Trophoblast cell (in vitro differentiated cells and primary cell): Measurements from ENCODE around the gene KCNH2.

ENCODE experiments used
- DNase-seq, 2 donors: peaks; one replicate each; pipeline ENCODE4 v3.0.0-alpha.2; 2016
- H2AFZ ChIP-seq: 2 replicates; pipeline ENCODE4 v1.6.1; 2013; ENCODE audit warnings: low read length, moderate library complexity, mild to moderate bottlenecking; ENCODE audit not compliant: insufficient read depth, poor library complexity
- H2AK5ac ChIP-seq: 2 replicates; pipeline ENCODE4 v1.6.1; 2013; ENCODE audit warnings: mild to moderate bottlenecking, low read length
- H2BK120ac ChIP-seq: 2 replicates; pipeline ENCODE4 v1.6.1; 2013; ENCODE audit warnings: low read length, mild to moderate bottlenecking, moderate library complexity; ENCODE audit not compliant: insufficient read depth, poor library complexity
- H2BK12ac ChIP-seq: 2 replicates; pipeline ENCODE4 v1.6.1; 2013; ENCODE audit warnings: mild to moderate bottlenecking, low read length, moderate library complexity
- H2BK5ac ChIP-seq: 2 replicates; pipeline ENCODE4 v1.6.1; 2013; ENCODE audit warnings: low read length, low read depth, moderate library complexity, mild to moderate bottlenecking; ENCODE audit not compliant: poor library complexity
- H3K14ac ChIP-seq: 2 replicates; pipeline ENCODE4 v1.6.1; 2013; ENCODE audit warnings: mild to moderate bottlenecking, low read length
- H3K18ac ChIP-seq: 2 replicates; pipeline ENCODE4 v1.6.1; 2013; ENCODE audit warnings: mild to moderate bottlenecking, low read length
- H3K23ac ChIP-seq: 2 replicates; pipeline ENCODE4 v1.6.1; 2013; ENCODE audit warnings: low read length
- H3K27ac ChIP-seq: 2 replicates; pipeline ENCODE4 v1.5.1; 2013; ENCODE audit warnings: low read depth, mild to moderate bottlenecking, inconsistent platforms, low read length, moderate library complexity
- H3K27me3 ChIP-seq: 2 replicates; pipeline ENCODE4 v1.6.1; 2013; ENCODE audit warnings: inconsistent platforms, mild to moderate bottlenecking, low read length, moderate library complexity; ENCODE audit not compliant: insufficient read depth
- H3K36me3 ChIP-seq, 2 experiments: 1 replicate in 1 of 2; 2 replicates in 1 of 2; pipeline ENCODE4 v1.6.1; 2013; ENCODE audit warnings: low read length in 2 of 2, mild to moderate bottlenecking in 2 of 2, moderate library complexity in 1 of 2; ENCODE audit not compliant: insufficient read depth in 2 of 2, control insufficient read depth in 1 of 2
- H3K4ac ChIP-seq: 2 replicates; pipeline ENCODE4 v1.6.1; 2013; ENCODE audit warnings: low read depth, mild to moderate bottlenecking, low read length, moderate library complexity
- H3K4me1 ChIP-seq, 2 experiments: 1 replicate in 1 of 2; 2 replicates in 1 of 2; pipeline ENCODE4 v1.6.1; 2013; ENCODE audit warnings: low read length in 2 of 2, mild to moderate bottlenecking in 2 of 2, moderate library complexity in 1 of 2; ENCODE audit not compliant: insufficient read depth in 2 of 2, control insufficient read depth in 1 of 2
- H3K4me2 ChIP-seq: 2 replicates; pipeline ENCODE4 v1.6.1; 2013; ENCODE audit warnings: inconsistent platforms, mild to moderate bottlenecking, low read length, moderate library complexity
- H3K4me3 ChIP-seq: 2 replicates; pipeline ENCODE4 v1.5.1; 2013; ENCODE audit warnings: mild to moderate bottlenecking, low read depth, low read length, inconsistent platforms
- H3K79me1 ChIP-seq: one replicate; pipeline ENCODE4 v1.6.1; 2013; ENCODE audit warnings: low read length
- H3K79me2 ChIP-seq: 2 replicates; pipeline ENCODE4 v1.6.1; 2013; ENCODE audit warnings: low read length, mild to moderate bottlenecking; ENCODE audit not compliant: control insufficient read depth, insufficient read depth, poor library complexity
- H3K9ac ChIP-seq: 2 replicates; pipeline ENCODE4 v1.6.1; 2013; ENCODE audit warnings: mild to moderate bottlenecking, low read length
- H3K9me3 ChIP-seq: 2 replicates; pipeline ENCODE4 v1.6.1; 2013; ENCODE audit warnings: low read depth, mild to moderate bottlenecking, control low read depth, inconsistent platforms, low read length; ENCODE audit not compliant: insufficient read depth
- H4K12ac ChIP-seq: 2 replicates; pipeline ENCODE4 v1.6.1; 2013; ENCODE audit warnings: low read depth, mild to moderate bottlenecking, low read length, moderate library complexity
- H4K8ac ChIP-seq: 2 replicates; pipeline ENCODE4 v1.6.1; 2013; ENCODE audit warnings: low read depth, mild to moderate bottlenecking, low read length, moderate library complexity
- H4K91ac ChIP-seq: one replicate; pipeline ENCODE4 v1.6.1; 2013; ENCODE audit warnings: low read depth, mild to moderate bottlenecking, low read length, moderate library complexity
- WGBS: extraction: QIAGEN DNeasy Blood & Tissue Kit; methylation state at CpG from one replicate; pipeline ENCODE4 v1.1.7; 2013; ENCODE audit warnings: missing lambda C conversion rate; ENCODE audit not compliant: insufficient read length, insufficient coverage; ENCODE audit errors: extremely low coverage; 5-methylcytosine and 5-hydroxymethylcytosine counted together

The KCNH2 gene

GRCh38 chr7:150952331-150953050, 25.6 kb downstream of the KCNH2 start:
- Histone ChIP-seq H3K14ac (no peak overlapping the region), H3K4me2 (no peak overlapping the region), H3K9me3 (peaks cover 14% of the 10 kb centered on the region), H3K9ac (no peak overlapping the region), H4K91ac (no peak overlapping the region), H3K23ac (no peak overlapping the region), H3K79me1 (peaks cover 11% of the 10 kb centered on the region), H2BK12ac (no peak overlapping the region), H3K27ac (no peak overlapping the region), H3K27me3 (no peaks in the 10 kb centered on the region), H2BK5ac (no peak overlapping the region), H3K4ac (no peak overlapping the region), H2AK5ac (no peak overlapping the region), H2BK120ac (no peak overlapping the region), H3K36me3 (no peaks in the 10 kb centered on the region), H3K4me3 (no peak overlapping the region), H2AFZ (no peak overlapping the region), H4K8ac (no peak overlapping the region), H3K79me2 (no peaks in the 10 kb centered on the region), H3K18ac (no peak overlapping the region), H4K12ac (no peak overlapping the region), H3K4me1 (peaks cover 24 to 36% of the 10 kb centered on the region in 2 experiments)
- no peak for DNase-seq
- WGBS = no CpG with 5 or more reads among the region's 33 CpGs

- no peak overlapping the region for H3K14ac ChIP-seq
- H3K27ac ChIP-seq = no peak overlapping the region
- no peak overlapping the region for H4K8ac ChIP-seq
- no peak overlapping the region for H3K18ac ChIP-seq
- H3K79me1 ChIP-seq = peaks cover 11% of the 10 kb centered on the region
- H3K4me3 ChIP-seq = no peak overlapping the region
- H2AK5ac ChIP-seq = no peak overlapping the region
- H3K4me1 ChIP-seq = peaks cover 24 to 36% of the 10 kb centered on the region in 2 experiments
- no peak overlapping the region for H4K91ac ChIP-seq
- no peak for DNase-seq
- no peak overlapping the region for H2AFZ ChIP-seq
- peaks cover 11% of the 10 kb centered on the region for H3K9me3 ChIP-seq
- H3K4ac ChIP-seq = no peak overlapping the region
- H3K36me3 ChIP-seq = no peaks in the 10 kb centered on the region
- no peak overlapping the region for H2BK120ac ChIP-seq
- no CpG with 5 or more reads among the region's 28 CpGs for WGBS
- no peak overlapping the region for H2BK5ac ChIP-seq
- no peak overlapping the region for H3K4me2 ChIP-seq
- H3K23ac ChIP-seq = no peak overlapping the region
- H4K12ac ChIP-seq = no peak overlapping the region
- no peak overlapping the region for H2BK12ac ChIP-seq
- H3K27me3 ChIP-seq = no peaks in the 10 kb centered on the region
- H3K9ac ChIP-seq = no peak overlapping the region
- H3K79me2 ChIP-seq = no peaks in the 10 kb centered on the region
Observed at GRCh38 chr7:150951521-150951920, 26.6 kb downstream of the KCNH2 start.

GRCh38 chr7:150951181-150951520, 27.0 kb downstream of the KCNH2 start:
- Histone ChIP-seq H4K12ac (no peak overlapping the region), H3K9ac (no peak overlapping the region), H3K4me2 (no peak overlapping the region), H3K27ac (no peak overlapping the region), H2BK120ac (no peak overlapping the region), H3K79me1 (peaks cover 11% of the 10 kb centered on the region), H4K91ac (no peak overlapping the region), H4K8ac (no peak overlapping the region), H3K9me3 (peaks cover 11% of the 10 kb centered on the region), H3K18ac (no peak overlapping the region), H3K4me3 (no peak overlapping the region), H3K4me1 (peaks cover 23 to 34% of the 10 kb centered on the region in 2 experiments), H2BK5ac (no peak overlapping the region), H3K36me3 (no peaks in the 10 kb centered on the region), H3K4ac (no peak overlapping the region), H2AK5ac (no peak overlapping the region), H3K79me2 (no peaks in the 10 kb centered on the region), H3K23ac (no peak overlapping the region), H3K27me3 (no peaks in the 10 kb centered on the region), H2AFZ (no peak overlapping the region), H3K14ac (no peak overlapping the region), H2BK12ac (no peak overlapping the region)
- no peak for DNase-seq
- WGBS = no CpG with 5 or more reads among the region's 16 CpGs

- no peak overlapping the region for H3K4ac ChIP-seq
- H2BK120ac ChIP-seq = no peak overlapping the region
- peak overlapping the region; percentile 20 for H4K91ac ChIP-seq
- no peak overlapping the region for H3K18ac ChIP-seq
- H3K4me1 ChIP-seq = peaks cover 20 to 31% of the 10 kb centered on the region in 2 experiments
- no peak overlapping the region for H3K4me3 ChIP-seq
- no peak overlapping the region for H3K14ac ChIP-seq
- H3K23ac ChIP-seq = no peak overlapping the region
- no peaks in the 10 kb centered on the region for H3K79me2 ChIP-seq
- no CpG with 5 or more reads among the region's 27 CpGs for WGBS
- H3K27me3 ChIP-seq = no peaks in the 10 kb centered on the region
- no peak overlapping the region for H4K8ac ChIP-seq
- H3K9ac ChIP-seq = no peak overlapping the region
- H4K12ac ChIP-seq = no peak overlapping the region
- no peak for DNase-seq
- peaks cover 11% of the 10 kb centered on the region for H3K9me3 ChIP-seq
- no peaks in the 10 kb centered on the region for H3K36me3 ChIP-seq
- H3K27ac ChIP-seq = no peak overlapping the region
- H2BK5ac ChIP-seq = no peak overlapping the region
- peaks cover 9% of the 10 kb centered on the region for H3K79me1 ChIP-seq
- H2AK5ac ChIP-seq = peak overlapping the region; percentile 21
- H3K4me2 ChIP-seq = no peak overlapping the region
- no peak overlapping the region for H2BK12ac ChIP-seq
- H2AFZ ChIP-seq = no peak overlapping the region
Observed at GRCh38 chr7:150950496-150951180, 27.5 kb downstream of the KCNH2 start.
